HCT116 (cell line): Measurements from ENCODE around the gene GRIN1. TPM values are rescaled to one million over a fixed set of nuclear protein-coding genes. Genes with fewer than 3 reads are reported as not detected.

Experiments used
- ATAC-seq: fragments of 200-7000 bp; cut with Tn5 transposase; 2 replicates; pipeline ENCODE4 v1.9.1; 2020; ENCODE audit warnings: mild to moderate bottlenecking, moderate library complexity
- BruUV-seq: library from RNA; stranded (reverse); fragments of 400-500 nt; replicated peaks from 2 replicates; lab custom pipeline; 2021; lab: Mats Ljungman, UMichigan
- CTCF ChIA-PET: fragments of 300-600 bp; sonication (Branson Sonifier 250); formaldehyde crosslinking; loops from one replicate; lab custom pipeline; 2021; ENCODE audit warnings: antibody characterized with exemption; lab: Charles Lee
- POLR2A ChIA-PET: fragments of 300-600, 350-600 bp; sonication (Branson Sonifier 250); formaldehyde crosslinking; loops from one replicate; lab custom pipeline; 2021; ENCODE audit warnings: antibody characterized with exemption; lab: Charles Lee
- RAD21 ChIA-PET, 2 experiments: fragments of 300-600 bp; sonication (Branson Sonifier 250); formaldehyde crosslinking; loops; one replicate each; lab custom pipeline; 2023; ENCODE audit warnings: low total read pairs in 2 of 2; ENCODE audit not compliant: uncharacterized antibody in 2 of 2, unreplicated experiment in 2 of 2, low non-redundant PET in 1 of 2; lab: Charles Lee
- DNase-seq: peaks from one replicate; pipeline ENCODE4 v3.0.0-alpha.2; 2010; ENCODE audit warnings: low read depth, low spot score
- H2AFZ ChIP-seq: fragments of 200-600 bp; shearing (Covaris generic), sonication (generic); 2 replicates; pipeline ENCODE4 v1.6.1; 2017; ENCODE audit warnings: low read depth, mixed run types, mixed read lengths, antibody characterized with exemption, low read length; ENCODE audit not compliant: poor library complexity, severe bottlenecking
- H3K27ac ChIP-seq: 2 replicates; pipeline ENCODE4 v1.5.1; 2012; ENCODE audit warnings: low read depth, low read length
- H3K27me3 ChIP-seq: fragments of 200-600 bp; sonication (generic); 2 replicates; pipeline ENCODE4 v1.6.1; 2016; ENCODE audit warnings: mixed run types, low read length, mixed read lengths; ENCODE audit not compliant: insufficient read depth
- H3K36me3 ChIP-seq, 2 experiments: fragments of 200-500 bp in 1 of 2; fragments of 200-600 bp in 1 of 2; sonication (Bioruptor generic) in 1 of 2; sonication (generic) in 1 of 2; 2 replicates each; pipeline versions ENCODE4 v1.5.1 to v1.6.1; 2014 to 2016; ENCODE audit warnings: low read length in 2 of 2, inconsistent platforms in 1 of 2, mixed read lengths in 1 of 2, mixed run types in 1 of 2; ENCODE audit not compliant: insufficient read depth in 2 of 2, control insufficient read depth in 1 of 2
- H3K4me1 ChIP-seq, 2 experiments: fragments of 200-600 bp in 1 of 2; sonication (generic) in 1 of 2; 2 replicates each; pipeline versions ENCODE4 v1.5.1 to v1.6.1; 2012 to 2017; ENCODE audit warnings: low read length in 2 of 2, inconsistent platforms in 1 of 2, mild to moderate bottlenecking in 1 of 2, mixed read lengths in 1 of 2, mixed run types in 1 of 2, moderate library complexity in 1 of 2; ENCODE audit not compliant: insufficient read depth in 2 of 2, control insufficient read depth in 1 of 2
- H3K4me2 ChIP-seq: fragments of 200-600 bp; sonication (generic); 2 replicates; pipeline ENCODE4 v1.6.1; 2017; ENCODE audit warnings: mixed run types, low read length, mixed read lengths
- H3K4me3 ChIP-seq, 2 experiments: fragments of 200-600 bp in 1 of 2; sonication (generic) in 1 of 2; replicated peaks in 1 of 2; 2 replicates each; pipeline ENCODE4 v1.5.1; 2011 to 2016; ENCODE audit warnings: low read length in 2 of 2, control low read depth in 1 of 2, low read depth in 1 of 2, mild to moderate bottlenecking in 1 of 2, mixed read lengths in 1 of 2, mixed run types in 1 of 2
- H3K79me2 ChIP-seq: fragments of 200-600 bp; sonication (generic); 2 replicates; pipeline ENCODE4 v1.6.1; 2017; ENCODE audit warnings: mild to moderate bottlenecking, mixed run types, low read length, moderate library complexity, mixed read lengths; ENCODE audit not compliant: insufficient read depth
- H3K9ac ChIP-seq: fragments of 200-600 bp; sonication (generic); 2 replicates; pipeline ENCODE4 v1.6.1; 2016; ENCODE audit warnings: low read length, mixed read lengths
- H3K9me2 ChIP-seq: fragments of 200-600 bp; sonication (generic), shearing (Covaris generic); 2 replicates; pipeline ENCODE4 v1.6.1; 2017; ENCODE audit warnings: mixed run types, mild to moderate bottlenecking, moderate library complexity; ENCODE audit not compliant: insufficient read depth
- H3K9me3 ChIP-seq, 2 experiments: fragments of 200-500 bp in 1 of 2; fragments of 200-600 bp in 1 of 2; sonication (Bioruptor generic) in 1 of 2; sonication (generic) in 1 of 2; 2 replicates each; pipeline ENCODE4 v1.6.1; 2014 to 2017; ENCODE audit warnings: low read length in 2 of 2, mixed read lengths in 2 of 2, inconsistent platforms in 1 of 2, low read depth in 1 of 2, mild to moderate bottlenecking in 1 of 2, mixed run types in 1 of 2, moderate library complexity in 1 of 2; ENCODE audit not compliant: control insufficient read depth in 1 of 2, insufficient read depth in 1 of 2
- H4K20me1 ChIP-seq: fragments of 200-600 bp; sonication (generic), shearing (Covaris generic); 2 replicates; pipeline ENCODE4 v1.6.1; 2017; ENCODE audit warnings: mixed run types, mild to moderate bottlenecking, moderate library complexity; ENCODE audit not compliant: insufficient read depth
- ATF3 ChIP-seq: IDR thresholded peaks from 2 replicates; pipeline ENCODE4 v1.6.1; 2012
- CBX3 ChIP-seq: IDR thresholded peaks from 2 replicates; pipeline ENCODE4 v1.6.1; 2012; ENCODE audit warnings: low read depth
- ELF1 ChIP-seq: IDR thresholded peaks from 2 replicates; pipeline ENCODE4 v1.6.1; 2012; ENCODE audit warnings: low read depth, borderline replicate concordance
- EZH2 ChIP-seq: fragments of 200-600 bp; sonication (generic); IDR thresholded peaks from 2 replicates; pipeline ENCODE4 v1.6.1; 2017; ENCODE audit warnings: antibody characterized with exemption, mixed run types
- EZH2phosphoT487 ChIP-seq: fragments of 200-600 bp; IDR thresholded peaks from 2 replicates; pipeline ENCODE4 v1.6.1; 2018; ENCODE audit warnings: antibody characterized with exemption, borderline replicate concordance
- FOSL1 ChIP-seq: IDR thresholded peaks from 2 replicates; pipeline ENCODE4 v1.6.1; 2012; ENCODE audit warnings: low read depth
- JUND ChIP-seq: IDR thresholded peaks from 2 replicates; pipeline ENCODE4 v1.6.1; 2012
- MAX ChIP-seq: IDR thresholded peaks from 2 replicates; pipeline ENCODE4 v1.6.1; 2012
- POLR2AphosphoS5 ChIP-seq: IDR thresholded peaks from 2 replicates; pipeline ENCODE4 v1.6.1; 2011; ENCODE audit warnings: mild to moderate bottlenecking, low read depth, low read length, moderate library complexity
- RAD21 ChIP-seq: IDR thresholded peaks from 2 replicates; pipeline ENCODE4 v1.6.1; 2012; ENCODE audit warnings: low read depth, mild to moderate bottlenecking
- SIN3A ChIP-seq: IDR thresholded peaks from 2 replicates; pipeline ENCODE4 v1.6.1; 2012; ENCODE audit warnings: low read depth
- SP1 ChIP-seq: IDR thresholded peaks from 2 replicates; pipeline ENCODE4 v1.6.1; 2012; ENCODE audit warnings: low read depth
- SRF ChIP-seq: IDR thresholded peaks from 2 replicates; pipeline ENCODE4 v1.6.1; 2012; ENCODE audit warnings: low read depth
- YY1 ChIP-seq: IDR thresholded peaks from 2 replicates; pipeline ENCODE4 v1.6.1; 2011; ENCODE audit warnings: low read length, low read depth, moderate library complexity, mild to moderate bottlenecking; ENCODE audit not compliant: insufficient replicate concordance; ENCODE audit errors: extremely low read depth
- ZFX ChIP-seq: fragments of 450-650 bp; IDR thresholded peaks from 2 replicates; pipeline ENCODE4 v1.6.1; 2017
- intact Hi-C: fragments of 100-400 bp; cut with micrococcal nuclease; formaldehyde crosslinking; loops from 2 replicates; pipeline ENCODE4 v1.10.0; 2022
- total RNA-seq: library from RNA; stranded (reverse); gene quantifications from one replicate; pipeline ENCODE4 v1.2.1, GENCODE V29; 2021; ENCODE audit not compliant: unreplicated experiment

Gene GRIN1
- total RNA-seq, 1 experiment from 2014 or later = 23.1 TPM

- peaks cover 0 to 4% of the 10 kb centered on the region in 2 experiments; a peak in 3 of 4 replicates for H3K4me1 ChIP-seq
- intact Hi-C loops = no loop called here
- no peak for DNase-seq
- H2AFZ ChIP-seq = no peak overlapping the region
- TF ChIP-seq FOSL1 = no peak
- TF ChIP-seq RAD21 = no peak
- no peak for TF ChIP-seq EZH2phosphoT487
- TF ChIP-seq JUND = no peak
- TF ChIP-seq EZH2 = no peak
- H3K36me3 ChIP-seq = no peaks in the 10 kb centered on the region
- H3K9me2 ChIP-seq = no peaks in the 10 kb centered on the region
- CTCF ChIA-PET = no interaction called here
- BruUV-seq = no TSS peak
- H3K4me3 ChIP-seq = no peak overlapping the region
- H3K27ac ChIP-seq = no peak overlapping the region
- POLR2A ChIA-PET = no interaction called here
- no peaks in the 10 kb centered on the region for H3K9me3 ChIP-seq
- ATAC-seq = no peak
- H3K4me2 ChIP-seq = no peak overlapping the region
- H3K27me3 ChIP-seq = no peaks in the 10 kb centered on the region
- no peaks in the 10 kb centered on the region for H4K20me1 ChIP-seq
- RAD21 ChIA-PET = no interaction called here
- H3K9ac ChIP-seq = no peak overlapping the region
- no peaks in the 10 kb centered on the region for H3K79me2 ChIP-seq
These were observed 1.4 kb downstream of the GRIN1 start for GRCh38 chr9:137140151-137141012.

- H3K9me3 ChIP-seq = no peaks in the 10 kb centered on the region
- H3K27ac ChIP-seq = no peak overlapping the region
- ChIA-PET CTCF (no interaction called here), RAD21 (no interaction called here), POLR2A (no interaction called here)
- DNase-seq = no peak
- no TSS peak for BruUV-seq
- TF ChIP-seq SP1 = no peak
- no peak for TF ChIP-seq MAX
- no peak for TF ChIP-seq FOSL1
- no peak for TF ChIP-seq EZH2phosphoT487
- no peak for TF ChIP-seq ZFX
- TF ChIP-seq SRF = no peak
- no peak for TF ChIP-seq YY1
- TF ChIP-seq SIN3A = no peak
- TF ChIP-seq ATF3 = no peak
- no peak for TF ChIP-seq CBX3
- TF ChIP-seq POLR2AphosphoS5 = no peak
- TF ChIP-seq ELF1 = no peak
- H3K4me1 ChIP-seq = peaks cover 0 to 4% of the 10 kb centered on the region in 2 experiments; a peak in 3 of 4 replicates
- no peaks in the 10 kb centered on the region for H3K36me3 ChIP-seq
- H3K4me2 ChIP-seq = no peak overlapping the region
- no peaks in the 10 kb centered on the region for H4K20me1 ChIP-seq
- no peak overlapping the region for H3K4me3 ChIP-seq
- no peak for ATAC-seq
- intact Hi-C loops = no loop called here
- no peak overlapping the region for H2AFZ ChIP-seq
- no peak overlapping the region for H3K9ac ChIP-seq
- H3K9me2 ChIP-seq = no peaks in the 10 kb centered on the region
- no peaks in the 10 kb centered on the region for H3K27me3 ChIP-seq
- H3K79me2 ChIP-seq = no peaks in the 10 kb centered on the region
These were observed 2.3 kb downstream of the GRIN1 start for GRCh38 chr9:137141050-137141810.
